GM23338 (cell line): ENCODE results near the gene CALY.
"Not testable (repeated sequence)": the region's sequence is repeated elsewhere in the genome, so short reads cannot be mapped to it uniquely, and the experiment has no call there.

Source experiments
- CTCF ChIP-seq, 2 experiments: fragments of 200-600 bp in 1 of 2; sonication (generic) in 1 of 2; conservative IDR thresholded peaks; 2 replicates each; pipeline versions ENCODE4 v1.5.1 to v1.6.1; 2016 to 2017; ENCODE audit warnings: antibody characterized with exemption in 2 of 2, low read depth in 2 of 2, mild to moderate bottlenecking in 2 of 2, moderate library complexity in 1 of 2
- EZH2 ChIP-seq: fragments of 200-600 bp; sonication (generic); IDR thresholded peaks from one replicate; pipeline ENCODE4 v1.8.0; 2017; ENCODE audit warnings: antibody characterized with exemption, mild to moderate bottlenecking, low read depth; ENCODE audit not compliant: unreplicated experiment
- EZH2phosphoT487 ChIP-seq: fragments of 200-600 bp; sonication (generic); IDR thresholded peaks from one replicate; pipeline ENCODE4 v1.8.1; 2018; ENCODE audit warnings: antibody characterized with exemption; ENCODE audit not compliant: unreplicated experiment
- JUNB ChIP-seq: IDR thresholded peaks from one replicate; pipeline ENCODE4 v1.6.1; 2016; ENCODE audit warnings: antibody characterized with exemption; ENCODE audit not compliant: unreplicated experiment
- POLR2AphosphoS5 ChIP-seq: IDR thresholded peaks from 2 replicates; pipeline ENCODE4 v1.6.1; 2016; ENCODE audit warnings: antibody characterized with exemption, low read depth
- TF ChIP-seq, protein P1 (sequence below): IDR thresholded peaks from one replicate; pipeline ENCODE4 v1.6.1; 2018; ENCODE audit warnings: antibody characterized with exemption; ENCODE audit not compliant: unreplicated experiment

- not testable (repeated sequence) for TF ChIP-seq CTCF (conservative IDR thresholded peaks at IDR 0.05; ENCODE audit: low read depth in 2 of 2); POLR2AphosphoS5; EZH2phosphoT487; JUNB; EZH2
- TF ChIP-seq, protein P1, sequence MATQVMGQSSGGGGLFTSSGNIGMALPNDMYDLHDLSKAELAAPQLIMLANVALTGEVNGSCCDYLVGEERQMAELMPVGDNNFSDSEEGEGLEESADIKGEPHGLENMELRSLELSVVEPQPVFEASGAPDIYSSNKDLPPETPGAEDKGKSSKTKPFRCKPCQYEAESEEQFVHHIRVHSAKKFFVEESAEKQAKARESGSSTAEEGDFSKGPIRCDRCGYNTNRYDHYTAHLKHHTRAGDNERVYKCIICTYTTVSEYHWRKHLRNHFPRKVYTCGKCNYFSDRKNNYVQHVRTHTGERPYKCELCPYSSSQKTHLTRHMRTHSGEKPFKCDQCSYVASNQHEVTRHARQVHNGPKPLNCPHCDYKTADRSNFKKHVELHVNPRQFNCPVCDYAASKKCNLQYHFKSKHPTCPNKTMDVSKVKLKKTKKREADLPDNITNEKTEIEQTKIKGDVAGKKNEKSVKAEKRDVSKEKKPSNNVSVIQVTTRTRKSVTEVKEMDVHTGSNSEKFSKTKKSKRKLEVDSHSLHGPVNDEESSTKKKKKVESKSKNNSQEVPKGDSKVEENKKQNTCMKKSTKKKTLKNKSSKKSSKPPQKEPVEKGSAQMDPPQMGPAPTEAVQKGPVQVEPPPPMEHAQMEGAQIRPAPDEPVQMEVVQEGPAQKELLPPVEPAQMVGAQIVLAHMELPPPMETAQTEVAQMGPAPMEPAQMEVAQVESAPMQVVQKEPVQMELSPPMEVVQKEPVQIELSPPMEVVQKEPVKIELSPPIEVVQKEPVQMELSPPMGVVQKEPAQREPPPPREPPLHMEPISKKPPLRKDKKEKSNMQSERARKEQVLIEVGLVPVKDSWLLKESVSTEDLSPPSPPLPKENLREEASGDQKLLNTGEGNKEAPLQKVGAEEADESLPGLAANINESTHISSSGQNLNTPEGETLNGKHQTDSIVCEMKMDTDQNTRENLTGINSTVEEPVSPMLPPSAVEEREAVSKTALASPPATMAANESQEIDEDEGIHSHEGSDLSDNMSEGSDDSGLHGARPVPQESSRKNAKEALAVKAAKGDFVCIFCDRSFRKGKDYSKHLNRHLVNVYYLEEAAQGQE, result not testable (repeated sequence)
Observed at GRCh38 chr10:133320852-133321422, 15.8 kb downstream of the CALY start.
